H9 (cell line): ENCODE measurements around the gene FKBP8. TPM values are rescaled to one million over a fixed set of nuclear protein-coding genes. Genes with fewer than 3 reads are reported as not detected.

Experiments
- DNase-seq: peaks from one replicate; pipeline ENCODE4 v3.0.0-alpha.2; 2017
- H2AFZ ChIP-seq: one replicate; pipeline ENCODE4 v1.6.1; 2013; ENCODE audit warnings: mild to moderate bottlenecking, low read length, control low read depth, moderate library complexity
- H2AK5ac ChIP-seq: 2 replicates; pipeline ENCODE4 v1.6.1; 2013; ENCODE audit warnings: low read length, control low read depth, mixed read lengths; ENCODE audit not compliant: insufficient read length
- H2BK120ac ChIP-seq: one replicate; pipeline ENCODE4 v1.6.1; 2013; ENCODE audit warnings: low read depth, mild to moderate bottlenecking, low read length, control low read depth, inconsistent platforms; ENCODE audit not compliant: poor library complexity, severe bottlenecking
- H2BK12ac ChIP-seq: 2 replicates; pipeline ENCODE4 v1.6.1; 2013; ENCODE audit warnings: low read length, control low read depth, mixed read lengths, low read depth; ENCODE audit not compliant: insufficient read length
- H2BK15ac ChIP-seq: 2 replicates; pipeline ENCODE4 v1.6.1; 2013; ENCODE audit warnings: low read depth, low read length, control low read depth
- H2BK20ac ChIP-seq: one replicate; pipeline ENCODE4 v1.6.1; 2013; ENCODE audit warnings: low read depth, mild to moderate bottlenecking, low read length, control low read depth, inconsistent platforms; ENCODE audit not compliant: poor library complexity, severe bottlenecking
- H2BK5ac ChIP-seq: 2 replicates; pipeline ENCODE4 v1.6.1; 2013; ENCODE audit warnings: low read length, control low read depth, mixed read lengths; ENCODE audit not compliant: insufficient read length
- H3K14ac ChIP-seq: 2 replicates; pipeline ENCODE4 v1.6.1; 2013; ENCODE audit warnings: low read length, control low read depth; ENCODE audit not compliant: insufficient read depth
- H3K18ac ChIP-seq: 2 replicates; pipeline ENCODE4 v1.6.1; 2013; ENCODE audit warnings: low read depth, mild to moderate bottlenecking, mixed read lengths, low read length, control low read depth; ENCODE audit not compliant: insufficient read length
- H3K23ac ChIP-seq: 2 replicates; pipeline ENCODE4 v1.6.1; 2013; ENCODE audit warnings: low read length, control low read depth, mixed read lengths, low read depth; ENCODE audit not compliant: insufficient read length
- H3K23me2 ChIP-seq: 2 replicates; pipeline ENCODE4 v1.6.1; 2013; ENCODE audit warnings: low read depth, mild to moderate bottlenecking, mixed read lengths, low read length, control low read depth; ENCODE audit not compliant: insufficient read length, poor library complexity, severe bottlenecking
- H3K27ac ChIP-seq: 2 replicates; pipeline ENCODE4 v1.5.1; 2013; ENCODE audit warnings: low read length, control low read depth, mixed read lengths, low read depth; ENCODE audit not compliant: insufficient read length
- H3K27me3 ChIP-seq: 2 replicates; pipeline ENCODE4 v1.6.1; 2013; ENCODE audit warnings: low read length, control low read depth, inconsistent platforms; ENCODE audit not compliant: insufficient read depth
- H3K4ac ChIP-seq: 2 replicates; pipeline ENCODE4 v1.6.1; 2013; ENCODE audit warnings: low read depth, mild to moderate bottlenecking, control low read depth, inconsistent platforms, low read length, moderate library complexity
- H3K4me1 ChIP-seq: 2 replicates; pipeline ENCODE4 v1.6.1; 2013; ENCODE audit warnings: low read length, control low read depth, inconsistent platforms; ENCODE audit not compliant: insufficient read depth
- H3K4me2 ChIP-seq: 2 replicates; pipeline ENCODE4 v1.6.1; 2013; ENCODE audit warnings: low read length, control low read depth, mixed read lengths; ENCODE audit not compliant: insufficient read length, insufficient read depth
- H3K56ac ChIP-seq: 2 replicates; pipeline ENCODE4 v1.6.1; 2013; ENCODE audit warnings: low read depth, mild to moderate bottlenecking, mixed read lengths, low read length, control low read depth; ENCODE audit not compliant: insufficient read length
- H3K79me1 ChIP-seq: 2 replicates; pipeline ENCODE4 v1.6.1; 2013; ENCODE audit warnings: low read depth, mild to moderate bottlenecking, moderate library complexity, low read length, control low read depth, inconsistent platforms; ENCODE audit not compliant: insufficient read depth, poor library complexity, severe bottlenecking
- H3K79me2 ChIP-seq: 2 replicates; pipeline ENCODE4 v1.6.1; 2013; ENCODE audit warnings: low read length, control low read depth, inconsistent platforms; ENCODE audit not compliant: insufficient read depth
- H3K9ac ChIP-seq: 2 replicates; pipeline ENCODE4 v1.6.1; 2013; ENCODE audit warnings: low read length, control low read depth, mixed read lengths; ENCODE audit not compliant: insufficient read length; ENCODE audit errors: extremely low read depth
- H3K9me3 ChIP-seq: one replicate; pipeline ENCODE4 v1.6.1; 2013; ENCODE audit warnings: low read depth, low read length, inconsistent platforms; ENCODE audit not compliant: control insufficient read depth
- H3T11ph ChIP-seq: one replicate; pipeline ENCODE4 v1.6.1; 2013; ENCODE audit warnings: mild to moderate bottlenecking, low read length, control low read depth, inconsistent platforms
- H4K20me1 ChIP-seq: one replicate; pipeline ENCODE4 v1.6.1; 2013; ENCODE audit not compliant: control insufficient read depth, insufficient read length, insufficient read depth
- H4K5ac ChIP-seq: 2 replicates; pipeline ENCODE4 v1.6.1; 2013; ENCODE audit warnings: low read depth, mild to moderate bottlenecking, mixed read lengths, low read length, control low read depth; ENCODE audit not compliant: insufficient read length
- H4K8ac ChIP-seq: replicated peaks from 2 replicates; pipeline ENCODE4 v1.6.1; 2013; ENCODE audit warnings: low read length, control low read depth, mixed read lengths, low read depth; ENCODE audit not compliant: insufficient read length
- H4K91ac ChIP-seq: 2 replicates; pipeline ENCODE4 v1.6.1; 2013; ENCODE audit warnings: low read depth, mild to moderate bottlenecking, moderate library complexity, mixed read lengths, low read length, control low read depth; ENCODE audit not compliant: insufficient read length
- H3K27ac Mint-ChIP-seq, 3 experiments: 2 replicates in 2 of 3; 3 replicates in 1 of 3; pipeline ENCODE4 v1.8.0; 2020 to 2021; ENCODE audit warnings: mixed read lengths in 3 of 3, mild to moderate bottlenecking in 1 of 3, moderate library complexity in 1 of 3
- H3K27me3 Mint-ChIP-seq: 2 replicates; pipeline ENCODE4 v1.8.0; 2021; ENCODE audit warnings: low read depth, mild to moderate bottlenecking, moderate library complexity, mixed read lengths
- H3K36me3 Mint-ChIP-seq, 3 experiments: 2 replicates in 2 of 3; 3 replicates in 1 of 3; pipeline ENCODE4 v1.8.0; 2020 to 2021; ENCODE audit warnings: low read depth in 3 of 3, mixed read lengths in 3 of 3; ENCODE audit not compliant: insufficient read depth in 1 of 3
- H3K4me1 Mint-ChIP-seq, 2 experiments: 2 replicates each; pipeline ENCODE4 v1.8.0; 2020; ENCODE audit warnings: mixed read lengths in 2 of 2
- H3K4me3 Mint-ChIP-seq, 2 experiments: 2 replicates in 1 of 2; 3 replicates in 1 of 2; pipeline ENCODE4 v1.8.0; 2020 to 2021; ENCODE audit warnings: mild to moderate bottlenecking in 2 of 2, mixed read lengths in 2 of 2, moderate library complexity in 1 of 2
- H3K9me3 Mint-ChIP-seq, 2 experiments: 2 replicates in 1 of 2; 3 replicates in 1 of 2; pipeline ENCODE4 v1.8.0; 2020; ENCODE audit warnings: mild to moderate bottlenecking in 2 of 2, mixed read lengths in 2 of 2, moderate library complexity in 1 of 2
- CTCF ChIP-seq: fragments of 200-600 bp; sonication (generic); conservative IDR thresholded peaks from 3 replicates; pipeline ENCODE4 v1.8.0; 2021; ENCODE audit warnings: antibody characterized with exemption, mild to moderate bottlenecking
- WGBS: extraction: QIAGEN DNeasy Blood & Tissue Kit; methylation state at CpG from one replicate; pipeline ENCODE4 v1.1.7; 2013; ENCODE audit warnings: missing lambda C conversion rate, low lambda C conversion rate, mixed read lengths; ENCODE audit not compliant: insufficient read length; ENCODE audit errors: extremely low coverage; 5-methylcytosine and 5-hydroxymethylcytosine counted together
- total RNA-seq: library from RNA; stranded (reverse); gene quantifications from 2 replicates; pipeline ENCODE4 v1.2.1, GENCODE V29; 2021

FKBP8 gene
- total RNA-seq, 1 experiment from 2014 or later, result 308 TPM

GRCh38 chr19:18541992-18542940 lies 1.1 kb downstream of the FKBP8 start:
- Histone ChIP-seq H2BK20ac (no peak overlapping the region), H3K56ac (no peak overlapping the region), H2AFZ (no peak overlapping the region), H2BK15ac (no peak overlapping the region), H3K4me2 (peak overlapping the region; percentile 81), H3K79me2 (no peaks in the 10 kb centered on the region), H4K20me1 (no peaks in the 10 kb centered on the region), H4K8ac (no peak overlapping the region), H2AK5ac (no peak overlapping the region), H3K23me2 (peaks cover 8% of the 10 kb centered on the region), H2BK5ac (no peak overlapping the region), H2BK120ac (no peak overlapping the region), H4K91ac (no peak overlapping the region), H3K9me3 (no peaks in the 10 kb centered on the region), H3K4me1 (0 out of 2 replicates have a peak, but pooled peaks cover 2% of the 10 kb centered on the region), H3K79me1 (peaks cover 3% of the 10 kb centered on the region), H3K14ac (no peak overlapping the region; the same call in 1 of the 2 replicates), H3T11ph (no peak overlapping the region), H3K18ac (peak overlapping the region; percentile 29), H3K27me3 (no peaks in the 10 kb centered on the region), H4K5ac (no peak overlapping the region), H3K4ac (no peak overlapping the region), H2BK12ac (no peak overlapping the region), H3K23ac (no peak overlapping the region), H3K27ac (no peak overlapping the region), H3K9ac (peak overlapping the region; percentile 78)
- Mint-ChIP-seq H3K36me3 (peaks cover 13 to 42% (median 42%) of the 10 kb centered on the region in 3 experiments; a peak in 6 of 7 replicates), H3K27me3 (no peaks in the 10 kb centered on the region), H3K27ac (peak overlapping the region; percentile 92 to 96 (median 93); a peak in 6 of 7 replicates), H3K9me3 (no peaks in the 10 kb centered on the region), H3K4me3 (peak overlapping the region; percentile 80 to 88), H3K4me1 (peaks cover 12% of the 10 kb centered on the region in 2 experiments)
- TF ChIP-seq CTCF, result no peak
- peak; percentile 40 for DNase-seq
- WGBS, result no CpG with 5 or more reads among the region's 11 CpGs
